Omental fat pad (tissue), 4 donors: ENCODE results near the gene MBD1. TPM values are rescaled to one million over a fixed set of nuclear protein-coding genes. Genes with fewer than 3 reads are reported as not detected.
"Not testable (repeated sequence)": the region's sequence is repeated elsewhere in the genome, so short reads cannot be mapped to it uniquely, and the experiment has no call there.

Experiments
- ATAC-seq: fragments of 150-250 bp; one replicate; pipeline ENCODE4 v1.9.1; 2016; ENCODE audit warnings: mild to moderate bottlenecking, moderate library complexity; ENCODE audit not compliant: low FRiP score
- DNase-seq: peaks from one replicate; pipeline ENCODE4 v3.0.0-alpha.2; 2019; ENCODE audit warnings: low spot score
- total RNA-seq, 4 donors: library from RNA; depleted of rRNA; stranded (reverse); fragments of >200 nt; gene quantifications; one replicate each; pipeline ENCODE4 v1.1.0, GENCODE V29; 2016
- TF ChIP-seq, protein P1 (sequence below), 3 donors: fragments of 450-650 bp; IDR thresholded peaks; one replicate each; pipeline ENCODE4 v1.5.1; 2016 to 2017; ENCODE audit warnings: antibody characterized with exemption in 3 of 3, mild to moderate bottlenecking in 3 of 3, moderate library complexity in 2 of 3

The MBD1 gene
- total RNA-seq, 4 donors from 2014 or later = 49.5 to 63.6 (median 59.4) TPM

DNA sequence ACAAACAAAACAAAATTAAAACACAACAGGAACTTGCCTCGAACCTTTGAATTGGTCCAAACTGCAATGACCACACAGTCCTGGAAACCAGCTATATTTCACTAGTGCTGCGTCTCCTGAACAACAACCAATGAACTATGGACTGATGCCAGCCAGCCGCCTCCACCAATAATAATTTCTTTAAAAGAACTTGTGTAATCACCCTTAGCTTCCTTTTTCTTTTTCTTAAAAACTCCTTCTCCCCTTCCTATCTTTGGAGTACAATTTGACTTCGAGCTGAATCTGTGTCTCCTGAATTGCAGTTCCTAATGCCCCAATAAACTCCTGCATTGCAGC lies 7.8 kb upstream of the MBD1 start:
- no peak for DNase-seq
- no peak for ATAC-seq
- TF ChIP-seq, protein P1, sequence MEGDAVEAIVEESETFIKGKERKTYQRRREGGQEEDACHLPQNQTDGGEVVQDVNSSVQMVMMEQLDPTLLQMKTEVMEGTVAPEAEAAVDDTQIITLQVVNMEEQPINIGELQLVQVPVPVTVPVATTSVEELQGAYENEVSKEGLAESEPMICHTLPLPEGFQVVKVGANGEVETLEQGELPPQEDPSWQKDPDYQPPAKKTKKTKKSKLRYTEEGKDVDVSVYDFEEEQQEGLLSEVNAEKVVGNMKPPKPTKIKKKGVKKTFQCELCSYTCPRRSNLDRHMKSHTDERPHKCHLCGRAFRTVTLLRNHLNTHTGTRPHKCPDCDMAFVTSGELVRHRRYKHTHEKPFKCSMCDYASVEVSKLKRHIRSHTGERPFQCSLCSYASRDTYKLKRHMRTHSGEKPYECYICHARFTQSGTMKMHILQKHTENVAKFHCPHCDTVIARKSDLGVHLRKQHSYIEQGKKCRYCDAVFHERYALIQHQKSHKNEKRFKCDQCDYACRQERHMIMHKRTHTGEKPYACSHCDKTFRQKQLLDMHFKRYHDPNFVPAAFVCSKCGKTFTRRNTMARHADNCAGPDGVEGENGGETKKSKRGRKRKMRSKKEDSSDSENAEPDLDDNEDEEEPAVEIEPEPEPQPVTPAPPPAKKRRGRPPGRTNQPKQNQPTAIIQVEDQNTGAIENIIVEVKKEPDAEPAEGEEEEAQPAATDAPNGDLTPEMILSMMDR (IDR thresholded peaks at IDR 0.05) = no peak

DNA sequence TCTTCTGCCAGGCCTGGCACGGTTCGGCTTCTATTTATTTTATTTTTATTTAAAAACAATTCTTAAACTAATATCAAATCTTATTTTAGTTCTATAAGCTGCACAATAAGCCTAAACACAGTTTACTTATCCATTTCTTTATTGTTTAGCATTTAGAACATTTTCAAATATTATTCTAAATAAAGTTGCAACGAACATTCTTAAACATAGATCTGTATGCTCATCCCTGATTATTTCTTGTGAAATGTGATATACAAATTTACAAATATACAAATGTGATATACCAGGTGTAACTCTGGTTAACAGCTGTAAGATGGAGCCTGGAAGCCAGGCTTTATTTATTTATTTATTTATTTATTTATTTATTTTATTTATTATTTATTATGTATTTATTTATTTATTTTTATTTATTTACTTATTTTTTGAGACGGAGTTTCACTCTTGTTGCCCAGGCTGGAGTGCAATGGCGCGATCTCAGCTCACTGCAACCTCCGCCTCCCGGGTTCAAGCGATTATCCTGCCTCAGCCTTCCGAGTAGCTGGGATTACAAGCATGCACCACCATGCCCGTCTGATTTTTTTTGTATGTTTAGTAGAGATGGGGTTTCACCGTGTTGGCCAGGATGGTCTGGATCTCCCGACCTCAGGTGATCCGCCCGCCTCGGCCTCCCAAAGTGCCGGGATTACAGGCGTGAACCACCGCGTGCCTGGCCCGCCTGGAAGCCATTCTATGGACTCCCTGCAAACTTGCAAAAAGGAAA lies 7.2 kb upstream of the MBD1 start:
- DNase-seq, ATAC-seq: not testable (repeated sequence)

DNA sequence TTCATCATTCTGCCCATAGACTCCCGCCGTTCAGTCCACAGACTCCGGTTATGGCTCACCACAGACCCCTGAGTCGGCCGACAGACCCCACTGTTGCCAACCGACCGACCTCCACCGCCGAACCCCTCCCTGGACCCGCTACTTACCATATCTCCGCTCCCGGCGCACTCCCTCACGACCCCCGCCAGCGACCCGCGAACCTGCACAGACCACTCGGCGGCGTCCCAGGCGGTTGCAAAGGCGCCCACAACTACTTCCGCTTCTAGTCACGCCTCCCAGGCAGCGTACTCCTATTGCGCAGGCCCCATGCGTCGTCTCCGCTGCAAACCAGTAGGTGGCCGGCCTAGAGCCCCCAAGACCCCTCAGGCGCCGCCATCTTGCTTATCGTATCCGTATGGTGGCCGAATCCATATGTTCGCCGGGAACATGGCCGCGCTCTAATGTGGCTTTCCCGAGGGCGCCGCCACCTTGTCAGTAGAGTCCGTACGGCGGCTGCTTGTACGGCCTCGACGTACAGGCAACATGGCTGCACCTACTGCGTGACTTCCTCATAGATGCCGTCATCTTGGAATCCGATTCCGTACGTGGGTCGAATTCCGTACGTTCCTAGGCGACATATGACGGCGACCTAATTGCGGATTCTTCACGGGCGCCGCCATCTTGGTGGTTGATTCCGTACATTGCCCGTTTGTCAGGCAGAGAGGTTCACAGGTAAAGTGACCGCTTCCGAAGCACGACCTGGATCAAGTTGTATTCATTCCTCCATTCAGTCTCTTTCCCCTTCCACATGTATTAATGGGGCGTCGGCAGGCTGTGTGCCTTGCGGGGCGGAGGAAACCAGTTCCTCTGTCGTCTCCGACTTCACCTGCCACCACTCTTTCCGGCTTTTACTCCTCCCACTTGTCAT lies 6.4 kb upstream of the MBD1 start, which contains the start of gene CXXC1:
Gene CXXC1, minus strand, starts transcription at position 252 of the 907 bp plus-strand sequence. Its CDS starts 103 bp downstream, at position 149.
- TF ChIP-seq, protein P1 (IDR thresholded peaks at IDR 0.05) = peak in 1 of 3 donors; percentile 14
- peak; percentile 96 for ATAC-seq
- DNase-seq = peak; percentile 78

DNA sequence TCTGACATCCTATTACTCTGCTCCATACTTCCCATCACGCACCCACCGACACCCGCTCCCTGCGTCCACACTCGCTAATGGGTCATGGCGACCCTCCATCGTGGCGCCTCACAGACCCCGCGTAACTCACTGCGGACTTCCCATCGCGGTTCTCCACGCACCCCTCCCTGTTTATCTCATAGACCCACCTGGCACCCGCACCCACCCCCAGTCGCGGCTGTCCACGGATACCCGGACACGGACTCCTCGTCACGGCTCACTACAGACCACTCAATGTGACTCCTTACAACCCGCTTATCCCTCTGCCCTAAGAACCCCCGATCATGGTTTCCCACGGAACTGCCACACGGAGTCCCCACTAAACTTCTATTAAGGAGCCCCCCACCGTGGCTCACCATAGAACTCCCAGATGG lies 5.7 kb upstream of the MBD1 start:
- peak; percentile 22 for ATAC-seq
- DNase-seq = no peak
- TF ChIP-seq, protein P1 (IDR thresholded peaks at IDR 0.05) = no peak

DNA sequence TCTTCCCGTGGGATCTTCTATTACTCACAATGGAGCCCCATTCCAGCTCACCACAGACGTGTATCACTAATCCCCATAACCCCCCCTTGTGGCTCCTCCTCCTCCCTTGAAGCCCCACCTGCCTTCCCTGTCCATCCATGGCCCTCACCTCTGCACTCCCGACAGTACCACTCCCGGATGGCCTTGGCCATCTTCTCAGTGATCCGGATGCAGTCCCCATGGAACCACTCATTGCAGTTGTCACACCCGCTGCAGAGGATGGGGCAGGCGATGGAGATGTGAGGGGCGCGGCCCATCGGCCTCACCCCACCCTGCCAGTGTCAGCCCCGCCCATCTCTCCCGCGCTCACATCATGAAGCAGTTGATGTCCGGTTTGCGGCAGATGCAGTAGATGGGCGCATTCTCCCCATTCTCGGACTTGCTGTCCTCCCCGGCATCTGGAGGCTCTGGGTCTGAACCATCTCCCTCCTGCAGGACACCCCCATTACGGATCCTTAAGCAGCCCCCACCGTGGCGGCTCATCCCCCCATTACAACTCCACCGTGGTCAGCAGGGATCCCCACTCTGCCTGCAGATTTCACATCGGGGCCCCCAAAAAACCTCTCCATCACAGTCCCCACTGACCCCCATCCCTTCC lies 5.2 kb upstream of the MBD1 start:
- no peak for DNase-seq
- no peak for ATAC-seq

DNA sequence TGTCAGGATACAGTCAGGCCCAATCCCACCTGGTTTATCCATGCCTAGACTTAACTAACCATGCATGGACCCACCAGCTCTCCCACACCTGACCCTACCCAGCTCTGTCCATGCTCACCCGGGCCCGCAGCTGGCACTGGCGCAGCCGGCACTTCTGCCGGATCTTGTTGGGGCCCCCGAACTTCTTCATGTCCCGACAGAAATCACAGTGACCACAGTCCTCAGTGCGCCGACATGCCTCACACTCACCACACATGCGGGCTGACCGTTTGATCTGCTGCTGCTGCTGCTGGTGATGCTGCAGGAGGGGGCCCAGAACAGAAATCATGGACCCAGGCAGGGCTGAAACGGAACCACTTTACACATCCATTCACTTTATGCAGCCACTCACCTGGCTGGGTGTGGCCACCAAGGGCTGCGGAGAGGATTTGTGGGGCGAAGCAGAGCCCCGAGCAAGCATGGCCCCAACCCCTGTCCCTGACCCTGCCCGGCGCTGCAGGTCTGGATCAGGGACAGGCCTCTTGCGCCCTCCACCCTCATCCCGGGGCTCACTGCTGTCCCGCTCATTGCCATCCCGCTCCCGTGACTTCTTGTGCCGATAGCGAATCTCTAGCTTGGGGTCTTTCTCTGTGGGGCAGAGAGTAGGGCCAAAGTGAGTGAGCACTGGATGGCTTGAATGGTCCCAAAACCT lies 4.5 kb upstream of the MBD1 start:
- TF ChIP-seq, protein P1 (IDR thresholded peaks at IDR 0.05) = no peak
- ATAC-seq = no peak

More for the DNA sequence above, 5.2 kb upstream of the MBD1 start:
- TF ChIP-seq, protein P1 (IDR thresholded peaks at IDR 0.05) = no peak

More for the DNA sequence above, 4.5 kb upstream of the MBD1 start:
- no peak for DNase-seq
